IMR-90 (cell line): ENCODE results near the gene CSRNP3. TPM values are rescaled to one million over a fixed set of nuclear protein-coding genes. Genes with fewer than 3 reads are reported as not detected.

Experiments
- ATAC-seq: fragments of 200-7000 bp; cut with Tn5 transposase; 2 replicates; pipeline ENCODE4 v1.9.1; 2020; ENCODE audit warnings: low read depth, mild to moderate bottlenecking, moderate library complexity
- BruUV-seq: library from RNA; stranded (reverse); fragments of 400-500 nt; replicated peaks from 2 replicates; lab custom pipeline; 2021; lab: Mats Ljungman, UMichigan
- CTCF ChIA-PET: fragments of 300-600 bp; formaldehyde crosslinking; extraction: SDS; loops from one replicate; lab custom pipeline; 2021; ENCODE audit warnings: antibody characterized with exemption; lab: Yijun Ruan, JAX
- POLR2A ChIA-PET: fragments of 300-600 bp; sonication (Branson Sonifier 250); formaldehyde crosslinking; loops from one replicate; lab custom pipeline; 2022; ENCODE audit warnings: antibody characterized with exemption; ENCODE audit not compliant: unreplicated experiment; lab: Charles Lee
- DNase-seq: peaks from one replicate; pipeline ENCODE4 v3.0.0; 2013
- H2AFZ ChIP-seq: replicated peaks from 2 replicates; pipeline ENCODE3; 2013; ENCODE audit warnings: low read length, mild to moderate bottlenecking; ENCODE audit not compliant: poor library complexity
- H2AK5ac ChIP-seq: 2 replicates; pipeline ENCODE4 v1.6.1; 2013; ENCODE audit warnings: low read depth, low read length, inconsistent platforms
- H2AK9ac ChIP-seq: replicated peaks from 2 replicates; pipeline ENCODE3; 2013; ENCODE audit warnings: mild to moderate bottlenecking, low read depth, low read length, moderate library complexity; ENCODE audit not compliant: poor library complexity
- H2BK120ac ChIP-seq: 2 replicates; pipeline ENCODE4 v1.6.1; 2013; ENCODE audit warnings: low read depth, low read length, inconsistent platforms
- H2BK15ac ChIP-seq: 3 replicates; pipeline ENCODE4 v1.6.1; 2013; ENCODE audit warnings: low read depth, low read length, inconsistent platforms
- H2BK20ac ChIP-seq: 2 replicates; pipeline ENCODE4 v1.6.1; 2013; ENCODE audit warnings: low read depth, mild to moderate bottlenecking, inconsistent platforms, low read length, moderate library complexity
- H2BK5ac ChIP-seq: 2 replicates; pipeline ENCODE4 v1.6.1; 2013; ENCODE audit warnings: mild to moderate bottlenecking, low read depth, low read length, inconsistent platforms; ENCODE audit not compliant: poor library complexity, severe bottlenecking
- H3K14ac ChIP-seq: replicated peaks from 2 replicates; pipeline ENCODE4 v1.6.1; 2013; ENCODE audit warnings: low read depth, low read length, inconsistent platforms
- H3K18ac ChIP-seq: 2 replicates; pipeline ENCODE4 v1.6.1; 2013; ENCODE audit warnings: low read depth, low read length, control low read depth
- H3K23ac ChIP-seq: 2 replicates; pipeline ENCODE4 v1.6.1; 2013; ENCODE audit warnings: low read depth, low read length, inconsistent platforms
- H3K27ac ChIP-seq: 2 replicates; pipeline ENCODE4 v1.5.1; 2013; ENCODE audit warnings: mild to moderate bottlenecking, control low read depth, low read length; ENCODE audit not compliant: insufficient read depth
- H3K27me3 ChIP-seq: 2 replicates; pipeline ENCODE4 v1.6.1; 2013; ENCODE audit warnings: low read length; ENCODE audit not compliant: control insufficient read depth, insufficient read depth
- H3K36me3 ChIP-seq: 2 replicates; pipeline ENCODE4 v1.6.1; 2013; ENCODE audit warnings: low read length, mixed read lengths; ENCODE audit not compliant: control insufficient read depth, insufficient read depth
- H3K4ac ChIP-seq: 2 replicates; pipeline ENCODE4 v1.6.1; 2013; ENCODE audit warnings: low read depth, low read length, inconsistent platforms
- H3K4me1 ChIP-seq: 2 replicates; pipeline ENCODE4 v1.6.1; 2013; ENCODE audit warnings: low read length, mixed read lengths; ENCODE audit not compliant: control insufficient read depth, insufficient read depth
- H3K4me2 ChIP-seq: 2 replicates; pipeline ENCODE4 v1.6.1; 2013; ENCODE audit warnings: low read depth, mild to moderate bottlenecking, control low read depth, low read length, moderate library complexity
- H3K4me3 ChIP-seq: 2 replicates; pipeline ENCODE4 v1.5.1; 2013; ENCODE audit warnings: low read depth, mild to moderate bottlenecking, control low read depth, low read length, moderate library complexity; ENCODE audit not compliant: insufficient read depth
- H3K56ac ChIP-seq: 2 replicates; pipeline ENCODE4 v1.6.1; 2013; ENCODE audit warnings: low read length, inconsistent platforms; ENCODE audit not compliant: insufficient read depth; ENCODE audit errors: extremely low read depth
- H3K79me1 ChIP-seq, 2 experiments: 2 replicates each; pipeline ENCODE4 v1.6.1; 2013; ENCODE audit warnings: low read length in 2 of 2, inconsistent platforms in 1 of 2, low read depth in 1 of 2
- H3K9ac ChIP-seq: 2 replicates; pipeline ENCODE4 v1.6.1; 2013; ENCODE audit warnings: low read depth, low read length, control low read depth
- H3K9me1 ChIP-seq: 2 replicates; pipeline ENCODE4 v1.6.1; 2013; ENCODE audit warnings: low read length, inconsistent platforms; ENCODE audit not compliant: insufficient read depth
- H3K9me3 ChIP-seq: 2 replicates; pipeline ENCODE4 v1.6.1; 2013; ENCODE audit warnings: low read length; ENCODE audit not compliant: control insufficient read depth, insufficient read depth
- H4K20me1 ChIP-seq: 2 replicates; pipeline ENCODE4 v1.6.1; 2013; ENCODE audit warnings: low read length, inconsistent platforms; ENCODE audit not compliant: insufficient read depth
- H4K5ac ChIP-seq: 2 replicates; pipeline ENCODE4 v1.6.1; 2013; ENCODE audit warnings: mild to moderate bottlenecking, low read depth, low read length, control low read depth
- H4K8ac ChIP-seq, 2 experiments: 2 replicates each; pipeline ENCODE4 v1.6.1; 2013; ENCODE audit warnings: low read depth in 2 of 2, low read length in 2 of 2, control low read depth in 1 of 2, inconsistent platforms in 1 of 2
- H4K91ac ChIP-seq: 2 replicates; pipeline ENCODE4 v1.6.1; 2013; ENCODE audit warnings: low read depth, low read length, inconsistent platforms; ENCODE audit not compliant: insufficient read depth
- BHLHE40 ChIP-seq: fragments of 150-350 bp; IDR thresholded peaks from 2 replicates; pipeline ENCODE4 v1.6.1; 2016; ENCODE audit warnings: mild to moderate bottlenecking, low read depth, low read length
- NFE2L2 ChIP-seq: fragments of 150-350 bp; IDR thresholded peaks from 2 replicates; pipeline ENCODE4 v1.6.1; 2016; ENCODE audit warnings: low read depth, mild to moderate bottlenecking, low read length
- POLR2A ChIP-seq: IDR thresholded peaks from 2 replicates; pipeline ENCODE4 v1.6.1; 2012; ENCODE audit warnings: mild to moderate bottlenecking, low read depth, low read length
- WGBS, 2 experiments: methylation state at CpG; one replicate each; pipeline versions ENCODE4 v1.1.5 to v1.1.7; 2013; ENCODE audit warnings: missing lambda C conversion rate in 2 of 2; ENCODE audit not compliant: insufficient read length in 1 of 2; ENCODE audit errors: extremely low coverage in 2 of 2; 5-methylcytosine and 5-hydroxymethylcytosine counted together
- dilution Hi-C: fragments of 300-500 bp; cut with HindIII; formaldehyde crosslinking; loops from one replicate; pipeline ENCODE4 v1.14.3; 2018; ENCODE audit warnings: low sequenced_read_pairs; ENCODE audit not compliant: unreplicated experiment
- in situ Hi-C: fragments of 300-500 bp; cut with MboI; formaldehyde crosslinking; loops from 3 replicates; pipeline ENCODE4 v1.14.3; 2019; ENCODE audit warnings: low sequenced_read_pairs, inconsistent platforms, mixed read lengths
- intact Hi-C: fragments of 100-400 bp; cut with micrococcal nuclease; formaldehyde crosslinking; loops from 2 replicates; pipeline ENCODE4 v1.10.0; 2022
- polyA plus RNA-seq, 3 experiments: library from polyadenylated mRNA; depleted of rRNA; stranded (reverse); fragments of >200 nt; gene quantifications; 2 replicates each; pipeline ENCODE4 v1.2.3, GENCODE V29; 2012; ENCODE audit warnings: low replicate concordance in 1 of 3
- total RNA-seq: library from RNA; depleted of rRNA; stranded (reverse); fragments of >200 nt; gene quantifications from 2 replicates; pipeline ENCODE4 v1.2.3, GENCODE V29; 2012

The CSRNP3 gene
- total and polyA plus RNA-seq, 2 of the 4 experiments (the other 2 are of a cell fraction): 0.21 to 0.72 TPM

- Histone ChIP-seq H4K5ac (no peak overlapping the region), H3K4ac (no peak overlapping the region), H3K79me1 (no peaks in the 10 kb centered on the region), H2AFZ (no peak overlapping the region), H3K9ac (no peak overlapping the region), H3K4me2 (no peak overlapping the region), H3K27ac (no peak overlapping the region), H3K9me1 (no peaks in the 10 kb centered on the region), H4K20me1 (no peaks in the 10 kb centered on the region), H3K4me3 (no peak overlapping the region), H4K91ac (no peak overlapping the region), H3K9me3 (no peaks in the 10 kb centered on the region), H3K4me1 (no peaks in the 10 kb centered on the region), H2AK5ac (no peak overlapping the region), H3K56ac (no peak overlapping the region), H2BK20ac (no peak overlapping the region), H3K18ac (no peak overlapping the region), H3K14ac (no peak overlapping the region), H3K36me3 (no peaks in the 10 kb centered on the region), H4K8ac (no peak overlapping the region), H3K27me3 (no peaks in the 10 kb centered on the region; the same call in 1 of the 2 replicates), H2BK5ac (no peak overlapping the region), H2AK9ac (no peak overlapping the region), H3K23ac (no peak overlapping the region), H2BK15ac (no peak overlapping the region), H2BK120ac (no peak overlapping the region)
- no CpG with 5 or more reads among the region's 1 CpG for WGBS, 2 experiments
- POLR2A ChIA-PET: no interaction called here
- dilution Hi-C loops (no loop called here), in situ Hi-C loops (no loop called here), intact Hi-C loops (no loop called here)
- no TSS peak for BruUV-seq
- CTCF ChIA-PET: interaction anchor here (0.6 kb wide), 1 partner anchor 40 kb away, joined by 6 read pairs; no protein-coding TSS in a partner anchor
- DNase-seq (no peak), ATAC-seq (no peak)
- no peak for TF ChIP-seq POLR2A
- TF ChIP-seq NFE2L2: no peak
- TF ChIP-seq BHLHE40: no peak
Measured at GRCh38 chr2:165681841-165682240, 212.3 kb downstream of the CSRNP3 start.
